Nephron progenitor cell (in vitro differentiated cells): ENCODE data around the gene CCDC124.
"Not testable (repeated sequence)": the region's sequence is repeated elsewhere in the genome, so short reads cannot be mapped to it uniquely, and the experiment has no call there.

Experiments
- DNase-seq: peaks from one replicate; pipeline ENCODE4 v3.0.0; 2021
- H3K27ac Mint-ChIP-seq: 2 replicates; pipeline ENCODE4 v1.8.0; 2021; ENCODE audit warnings: mild to moderate bottlenecking, moderate library complexity, mixed read lengths
- H3K27me3 Mint-ChIP-seq: 2 replicates; pipeline ENCODE4 v1.8.0; 2021; ENCODE audit warnings: mild to moderate bottlenecking, low read depth, mixed read lengths; ENCODE audit not compliant: poor library complexity
- H3K36me3 Mint-ChIP-seq: 2 replicates; pipeline ENCODE4 v1.8.0; 2021; ENCODE audit warnings: low read depth, mixed read lengths
- H3K4me1 Mint-ChIP-seq: 2 replicates; pipeline ENCODE4 v1.8.0; 2021; ENCODE audit warnings: mixed read lengths
- H3K4me3 Mint-ChIP-seq: 2 replicates; pipeline ENCODE4 v1.8.0; 2021; ENCODE audit warnings: mild to moderate bottlenecking, moderate library complexity, mixed read lengths
- H3K9me3 Mint-ChIP-seq: 2 replicates; pipeline ENCODE4 v1.8.0; 2021; ENCODE audit warnings: mild to moderate bottlenecking, moderate library complexity, mixed read lengths
- TF ChIP-seq, protein P1 (sequence below): fragments of 200-600 bp; sonication (generic); IDR thresholded peaks from 2 replicates; pipeline ENCODE4 v1.5.0; 2021; ENCODE audit warnings: antibody characterized with exemption

The CCDC124 gene

DNA sequence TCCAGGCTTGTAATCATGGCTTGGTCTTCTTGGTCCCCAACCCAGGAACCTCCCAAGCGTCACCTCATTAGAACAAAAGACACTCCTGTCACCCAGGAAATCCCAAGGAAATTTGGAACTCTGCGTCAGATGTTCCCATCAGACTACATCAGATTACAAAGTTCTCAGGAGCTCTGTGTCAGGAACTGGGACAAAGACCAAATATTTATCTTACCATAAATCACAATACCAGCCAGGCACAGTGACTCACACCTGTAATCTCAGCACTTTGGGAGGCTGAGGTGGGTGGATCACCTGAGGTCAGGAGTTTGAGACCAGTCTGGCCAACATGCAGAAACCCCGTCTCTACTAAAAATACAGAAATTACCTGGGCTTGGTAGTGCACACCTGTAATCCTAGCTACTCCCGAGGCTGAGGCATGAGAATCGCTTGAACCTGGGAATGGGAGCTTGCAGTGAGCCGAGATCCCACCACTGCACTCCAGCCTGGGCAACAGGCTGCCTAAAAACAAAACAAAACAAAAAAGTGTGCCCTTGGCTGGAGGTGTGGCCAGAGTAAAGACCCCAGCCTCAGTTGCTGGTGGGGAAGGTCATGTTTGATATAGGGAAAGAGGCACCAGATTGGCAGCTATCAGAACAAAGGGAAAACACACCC lies 16.7 kb upstream of the CCDC124 start:
- Mint-ChIP-seq H3K36me3 (no peaks in the 10 kb centered on the region), H3K27me3 (peaks cover 3% of the 10 kb centered on the region), H3K27ac (no peak overlapping the region), H3K4me3 (no peak overlapping the region), H3K4me1 (no peaks in the 10 kb centered on the region), H3K9me3 (peaks cover 56% of the 10 kb centered on the region)
- TF ChIP-seq, protein P1, sequence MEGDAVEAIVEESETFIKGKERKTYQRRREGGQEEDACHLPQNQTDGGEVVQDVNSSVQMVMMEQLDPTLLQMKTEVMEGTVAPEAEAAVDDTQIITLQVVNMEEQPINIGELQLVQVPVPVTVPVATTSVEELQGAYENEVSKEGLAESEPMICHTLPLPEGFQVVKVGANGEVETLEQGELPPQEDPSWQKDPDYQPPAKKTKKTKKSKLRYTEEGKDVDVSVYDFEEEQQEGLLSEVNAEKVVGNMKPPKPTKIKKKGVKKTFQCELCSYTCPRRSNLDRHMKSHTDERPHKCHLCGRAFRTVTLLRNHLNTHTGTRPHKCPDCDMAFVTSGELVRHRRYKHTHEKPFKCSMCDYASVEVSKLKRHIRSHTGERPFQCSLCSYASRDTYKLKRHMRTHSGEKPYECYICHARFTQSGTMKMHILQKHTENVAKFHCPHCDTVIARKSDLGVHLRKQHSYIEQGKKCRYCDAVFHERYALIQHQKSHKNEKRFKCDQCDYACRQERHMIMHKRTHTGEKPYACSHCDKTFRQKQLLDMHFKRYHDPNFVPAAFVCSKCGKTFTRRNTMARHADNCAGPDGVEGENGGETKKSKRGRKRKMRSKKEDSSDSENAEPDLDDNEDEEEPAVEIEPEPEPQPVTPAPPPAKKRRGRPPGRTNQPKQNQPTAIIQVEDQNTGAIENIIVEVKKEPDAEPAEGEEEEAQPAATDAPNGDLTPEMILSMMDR: no peak
- no peak for DNase-seq

DNA sequence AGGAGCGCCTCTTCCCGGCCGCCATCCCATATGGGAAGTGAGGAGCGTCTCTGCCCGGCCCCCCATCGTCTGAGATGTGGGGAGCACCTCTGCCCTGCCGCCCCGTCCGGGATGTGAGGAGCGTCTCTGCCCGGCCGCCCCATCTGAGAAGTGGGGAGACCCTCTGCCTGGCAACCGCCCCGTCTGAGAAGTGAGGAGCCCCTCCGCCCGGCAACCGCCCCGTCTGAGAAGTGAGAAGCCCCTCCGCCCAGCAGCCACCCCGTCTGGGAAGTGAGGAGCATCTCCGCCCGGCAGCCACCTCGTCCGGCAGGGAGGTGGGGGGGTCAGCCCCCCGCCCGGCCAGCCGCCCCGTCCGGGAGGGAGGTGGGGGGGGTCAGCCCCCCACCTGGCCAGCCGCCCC lies 14.7 kb upstream of the CCDC124 start:
- H3K4me3 Mint-ChIP-seq: not testable (repeated sequence)

DNA sequence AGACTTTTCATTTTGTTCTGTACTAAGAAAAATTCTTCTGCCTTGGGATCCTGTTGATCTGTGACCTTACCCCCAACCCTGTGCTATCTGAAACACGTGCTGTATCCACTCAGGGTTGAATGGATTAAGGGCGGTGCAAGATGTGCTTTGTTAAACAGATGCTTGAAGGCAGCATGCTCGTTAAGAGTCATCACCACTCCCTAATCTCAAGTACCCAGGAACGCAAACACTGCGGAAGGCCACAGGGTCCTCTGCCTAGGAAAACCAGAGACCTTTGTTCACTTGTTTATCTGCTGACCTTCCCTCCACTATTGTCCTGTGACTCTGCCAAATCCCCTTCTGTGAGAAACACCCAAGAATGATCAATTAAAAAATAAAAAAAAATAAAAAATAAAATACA lies 13.7 kb upstream of the CCDC124 start:
- peaks cover 45% of the 10 kb centered on the region for H3K9me3 Mint-ChIP-seq
- H3K36me3 Mint-ChIP-seq, DNase-seq, H3K27ac Mint-ChIP-seq, H3K4me1 Mint-ChIP-seq, H3K4me3 Mint-ChIP-seq: not testable (repeated sequence)
- H3K27me3 Mint-ChIP-seq: peaks cover 13% of the 10 kb centered on the region

More for the DNA sequence above, 14.7 kb upstream of the CCDC124 start:
- not testable (repeated sequence) for DNase-seq, H3K27ac Mint-ChIP-seq, H3K36me3 Mint-ChIP-seq, H3K4me1 Mint-ChIP-seq
- H3K9me3 Mint-ChIP-seq: peaks cover 55% of the 10 kb centered on the region
- H3K27me3 Mint-ChIP-seq: peaks cover 13% of the 10 kb centered on the region

DNA sequence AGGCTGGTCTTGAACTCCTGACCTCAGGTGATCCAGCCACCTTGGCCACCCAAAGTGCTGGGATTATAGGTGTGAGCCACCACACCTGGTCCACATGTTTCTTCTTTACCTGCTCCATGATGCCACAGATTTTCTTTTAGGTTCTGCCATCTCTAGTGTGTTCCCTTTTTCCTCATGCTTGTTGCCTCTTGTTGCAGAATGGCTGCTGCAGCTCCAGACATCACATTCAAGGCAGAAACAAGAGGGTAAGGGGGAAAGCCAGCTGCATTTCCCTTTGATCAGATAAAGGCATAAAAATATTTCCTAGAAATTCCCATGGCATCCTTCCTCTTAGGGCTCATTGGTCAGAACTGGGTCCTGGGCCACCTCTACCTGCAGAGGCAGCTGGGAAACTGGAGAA lies 12.3 kb upstream of the CCDC124 start:
- no peak for DNase-seq
- Mint-ChIP-seq H3K36me3 (no peaks in the 10 kb centered on the region), H3K27ac (no peak overlapping the region), H3K4me1 (no peaks in the 10 kb centered on the region), H3K9me3 (peaks cover 36% of the 10 kb centered on the region), H3K4me3 (no peak overlapping the region), H3K27me3 (peaks cover 10% of the 10 kb centered on the region)
- TF ChIP-seq, protein P1: no peak

DNA sequence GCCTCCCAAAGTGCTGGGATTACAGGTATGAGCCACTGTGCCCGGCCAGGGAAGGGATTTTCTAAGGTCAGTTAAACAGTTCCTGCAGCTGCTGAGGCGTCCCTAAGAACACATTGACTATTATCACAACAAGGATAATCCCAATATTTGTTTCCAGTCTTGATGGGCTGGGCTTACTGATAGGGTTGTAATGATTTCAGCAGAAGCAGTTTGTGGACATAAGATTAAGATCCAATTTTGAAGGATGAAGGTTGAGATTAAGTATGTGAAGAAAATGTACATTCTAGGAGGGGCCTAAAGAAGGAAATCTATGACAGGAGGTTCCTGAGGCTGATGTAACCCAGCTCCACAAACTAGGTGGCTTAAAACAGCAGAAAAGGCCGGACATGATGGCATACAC lies 10.7 kb upstream of the CCDC124 start:
- Mint-ChIP-seq H3K27ac (no peak overlapping the region), H3K9me3 (peaks cover 23% of the 10 kb centered on the region), H3K4me1 (no peaks in the 10 kb centered on the region), H3K27me3 (peaks cover 10% of the 10 kb centered on the region), H3K36me3 (no peaks in the 10 kb centered on the region), H3K4me3 (no peak overlapping the region)
- DNase-seq: no peak
- TF ChIP-seq, protein P1: no peak

DNA sequence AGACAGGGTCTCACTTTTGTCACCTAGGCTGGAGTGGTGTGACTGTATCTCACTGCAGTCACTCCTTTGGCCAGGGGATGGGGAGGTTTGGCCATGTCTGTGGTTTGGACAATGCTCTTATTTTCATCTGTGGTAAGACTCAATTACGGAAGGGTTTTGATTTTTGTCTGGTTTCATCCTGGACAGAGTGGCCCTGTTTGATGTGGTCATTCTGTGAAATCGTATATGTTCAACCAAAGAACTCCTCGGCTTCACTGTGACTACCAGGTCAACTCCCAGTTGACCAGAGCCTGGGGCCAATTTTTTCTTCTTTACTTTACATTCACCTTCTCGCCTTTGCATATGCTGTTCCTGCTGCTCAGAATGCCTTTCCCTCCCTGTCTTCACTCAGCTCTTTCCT lies 6.8 kb upstream of the CCDC124 start:
- no peaks in the 10 kb centered on the region for H3K4me1 Mint-ChIP-seq
- H3K27ac Mint-ChIP-seq: no peak overlapping the region
- no peaks in the 10 kb centered on the region for H3K9me3 Mint-ChIP-seq
- no peaks in the 10 kb centered on the region for H3K36me3 Mint-ChIP-seq
- no peak for DNase-seq
- peaks cover 30% of the 10 kb centered on the region for H3K27me3 Mint-ChIP-seq
- TF ChIP-seq, protein P1: no peak
- no peak overlapping the region for H3K4me3 Mint-ChIP-seq

DNA sequence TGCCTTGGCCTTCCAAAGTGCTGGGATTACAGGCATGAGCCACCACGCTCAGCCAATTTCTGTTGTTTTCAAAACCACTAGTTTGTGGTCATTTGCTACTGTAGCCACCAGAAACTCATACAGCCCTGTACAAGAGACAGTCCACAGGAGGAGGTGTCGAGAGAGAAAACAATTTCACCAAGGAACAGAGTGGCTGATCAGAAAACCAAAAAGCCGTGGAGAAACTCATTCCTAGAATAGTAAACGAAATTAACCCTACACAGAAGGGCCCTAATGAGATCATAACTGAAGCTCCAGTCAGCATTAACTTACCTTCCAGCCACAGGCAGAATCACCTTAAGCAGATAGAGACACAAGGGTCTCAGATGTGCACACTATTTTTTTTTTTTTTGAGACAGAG lies 3.8 kb upstream of the CCDC124 start:
- Mint-ChIP-seq H3K4me1 (peaks cover 16% of the 10 kb centered on the region), H3K9me3 (no peaks in the 10 kb centered on the region), H3K27me3 (peaks cover 20% of the 10 kb centered on the region), H3K36me3 (no peaks in the 10 kb centered on the region), H3K27ac (no peak overlapping the region), H3K4me3 (no peak overlapping the region)
- no peak for DNase-seq
- TF ChIP-seq, protein P1: no peak
